Activated T-helper 1 cell treated with anti-CD3 and anti-CD28 coated beads, Interleukin-12 subunit alpha, Interleukin-12 subunit beta, Interleukin-2, Interleukin-4 antibody, amounts not matched to agents 30 ng/mL and 10 ng/mL and 1 ng/mL, durations not matched to agents 14 hours and 24 hours and 36 hours (primary cell): ENCODE measurements around the gene NPTX2. TPM values are rescaled to one million over a fixed set of nuclear protein-coding genes. Genes with fewer than 3 reads are reported as not detected.

Source experiments
- DNase-seq: peaks from one replicate; pipeline ENCODE4 v3.0.0; 2021; ENCODE audit warnings: low spot score
- H3K27ac Mint-ChIP-seq: one replicate; pipeline ENCODE4 v1.8.0; 2021; ENCODE audit warnings: mild to moderate bottlenecking, mixed read lengths
- H3K27me3 Mint-ChIP-seq: one replicate; pipeline ENCODE4 v1.8.0; 2022; ENCODE audit warnings: mild to moderate bottlenecking, moderate library complexity, mixed read lengths; ENCODE audit not compliant: insufficient read depth
- H3K36me3 Mint-ChIP-seq: one replicate; pipeline ENCODE4 v1.8.0; 2021; ENCODE audit warnings: low read depth, mixed read lengths
- H3K4me1 Mint-ChIP-seq: one replicate; pipeline ENCODE4 v1.8.0; 2021; ENCODE audit warnings: low read depth, mixed read lengths
- H3K4me3 Mint-ChIP-seq: one replicate; pipeline ENCODE4 v1.8.0; 2021; ENCODE audit warnings: mild to moderate bottlenecking, moderate library complexity, mixed read lengths
- H3K9me3 Mint-ChIP-seq: one replicate; pipeline ENCODE4 v1.8.0; 2021; ENCODE audit warnings: mixed read lengths
- intact Hi-C: fragments of 100-400 bp; cut with micrococcal nuclease; formaldehyde crosslinking; loops from one replicate; pipeline ENCODE4 v1.15.1; 2024
- total RNA-seq: library from RNA; stranded (reverse); gene quantifications from 2 replicates; pipeline ENCODE4 v1.2.3, GENCODE V29; 2022

Gene NPTX2
- total RNA-seq, 1 donor from 2014 or later = 0.08 TPM

- intact Hi-C loops = no loop called here
- Mint-ChIP-seq H3K4me1 (no peaks in the 10 kb centered on the region), H3K27ac (no peak overlapping the region), H3K27me3 (no peaks in the 10 kb centered on the region), H3K9me3 (peaks cover 5% of the 10 kb centered on the region), H3K36me3 (no peaks in the 10 kb centered on the region), H3K4me3 (no peak overlapping the region)
- no peak for DNase-seq
Observed at GRCh38 chr7:98647326-98647725, 30.2 kb downstream of the NPTX2 start.

GRCh38 chr7:98651760-98652159 is 34.7 kb downstream of the NPTX2 start:
- peaks cover 5% of the 10 kb centered on the region for H3K9me3 Mint-ChIP-seq
- H3K4me3 Mint-ChIP-seq = no peak overlapping the region
- H3K27me3 Mint-ChIP-seq = no peaks in the 10 kb centered on the region
- intact Hi-C loops = no loop called here
- no peaks in the 10 kb centered on the region for H3K4me1 Mint-ChIP-seq
- no peak for DNase-seq
- no peak overlapping the region for H3K27ac Mint-ChIP-seq
- H3K36me3 Mint-ChIP-seq = no peaks in the 10 kb centered on the region

- H3K27ac Mint-ChIP-seq = no peak overlapping the region
- no peaks in the 10 kb centered on the region for H3K4me1 Mint-ChIP-seq
- H3K27me3 Mint-ChIP-seq = no peaks in the 10 kb centered on the region
- H3K36me3 Mint-ChIP-seq = no peaks in the 10 kb centered on the region
- H3K9me3 Mint-ChIP-seq = peaks cover 5% of the 10 kb centered on the region
- H3K4me3 Mint-ChIP-seq = no peak overlapping the region
- intact Hi-C loops = no loop called here
- DNase-seq = no peak
Observed at GRCh38 chr7:98653601-98654310, 36.7 kb downstream of the NPTX2 start.

GRCh38 chr7:98654524-98655272 is 37.6 kb downstream of the NPTX2 start:
- Mint-ChIP-seq H3K4me1 (no peaks in the 10 kb centered on the region), H3K27me3 (no peaks in the 10 kb centered on the region), H3K27ac (no peak overlapping the region), H3K9me3 (peaks cover 5% of the 10 kb centered on the region), H3K4me3 (no peak overlapping the region), H3K36me3 (no peaks in the 10 kb centered on the region)
- intact Hi-C loops = no loop called here
- no peak for DNase-seq

GRCh38 chr7:98655611-98656010 is 38.5 kb downstream of the NPTX2 start:
- intact Hi-C loops = no loop called here
- Mint-ChIP-seq H3K4me1 (no peaks in the 10 kb centered on the region), H3K27me3 (no peaks in the 10 kb centered on the region), H3K9me3 (peaks cover 2% of the 10 kb centered on the region), H3K27ac (no peak overlapping the region), H3K36me3 (no peaks in the 10 kb centered on the region), H3K4me3 (no peak overlapping the region)
- no peak for DNase-seq

- intact Hi-C loops = no loop called here
- DNase-seq = no peak
- Mint-ChIP-seq H3K9me3 (no peaks in the 10 kb centered on the region), H3K4me1 (no peaks in the 10 kb centered on the region), H3K27me3 (no peaks in the 10 kb centered on the region), H3K4me3 (no peak overlapping the region), H3K27ac (no peak overlapping the region), H3K36me3 (no peaks in the 10 kb centered on the region)
Observed at GRCh38 chr7:98656899-98657298, 39.8 kb downstream of the NPTX2 start.

- H3K4me1 Mint-ChIP-seq = no peaks in the 10 kb centered on the region
- intact Hi-C loops = no loop called here
- no peak overlapping the region for H3K27ac Mint-ChIP-seq
- no peaks in the 10 kb centered on the region for H3K27me3 Mint-ChIP-seq
- no peak overlapping the region for H3K4me3 Mint-ChIP-seq
- H3K36me3 Mint-ChIP-seq = no peaks in the 10 kb centered on the region
- DNase-seq = no peak
- H3K9me3 Mint-ChIP-seq = no peaks in the 10 kb centered on the region
Observed at GRCh38 chr7:98657736-98658135, 40.7 kb downstream of the NPTX2 start.

- Mint-ChIP-seq H3K4me1 (no peaks in the 10 kb centered on the region), H3K27me3 (no peaks in the 10 kb centered on the region), H3K9me3 (peaks cover 6% of the 10 kb centered on the region), H3K4me3 (no peak overlapping the region), H3K36me3 (no peaks in the 10 kb centered on the region), H3K27ac (no peak overlapping the region)
- DNase-seq = no peak
- intact Hi-C loops = no loop called here
Observed at GRCh38 chr7:98659756-98660155, 42.7 kb downstream of the NPTX2 start.

- Mint-ChIP-seq H3K4me1 (no peaks in the 10 kb centered on the region), H3K9me3 (peaks cover 14% of the 10 kb centered on the region), H3K36me3 (no peaks in the 10 kb centered on the region), H3K27me3 (no peaks in the 10 kb centered on the region), H3K27ac (no peak overlapping the region), H3K4me3 (no peak overlapping the region)
- no peak for DNase-seq
- intact Hi-C loops = no loop called here
Observed at GRCh38 chr7:98661607-98662006, 44.5 kb downstream of the NPTX2 start.

- Mint-ChIP-seq H3K27ac (no peak overlapping the region), H3K4me1 (no peaks in the 10 kb centered on the region), H3K4me3 (no peak overlapping the region), H3K36me3 (no peaks in the 10 kb centered on the region), H3K9me3 (peaks cover 14% of the 10 kb centered on the region), H3K27me3 (no peaks in the 10 kb centered on the region)
- DNase-seq = no peak
- intact Hi-C loops = no loop called here
Observed at GRCh38 chr7:98662289-98662688, 45.2 kb downstream of the NPTX2 start.

- Mint-ChIP-seq H3K36me3 (no peaks in the 10 kb centered on the region), H3K4me1 (no peaks in the 10 kb centered on the region), H3K4me3 (no peak overlapping the region), H3K27me3 (no peaks in the 10 kb centered on the region), H3K27ac (no peak overlapping the region), H3K9me3 (peaks cover 14% of the 10 kb centered on the region)
- intact Hi-C loops = no loop called here
- no peak for DNase-seq
Observed at GRCh38 chr7:98664882-98665281, 47.8 kb downstream of the NPTX2 start.

- DNase-seq = no peak
- H3K9me3 Mint-ChIP-seq = peaks cover 27% of the 10 kb centered on the region
- no peaks in the 10 kb centered on the region for H3K27me3 Mint-ChIP-seq
- no peaks in the 10 kb centered on the region for H3K36me3 Mint-ChIP-seq
- no peaks in the 10 kb centered on the region for H3K4me1 Mint-ChIP-seq
- intact Hi-C loops = no loop called here
- no peak overlapping the region for H3K4me3 Mint-ChIP-seq
- H3K27ac Mint-ChIP-seq = no peak overlapping the region
Observed at GRCh38 chr7:98668255-98668654, 51.2 kb downstream of the NPTX2 start.

- Mint-ChIP-seq H3K9me3 (peaks cover 27% of the 10 kb centered on the region), H3K36me3 (no peaks in the 10 kb centered on the region), H3K27ac (no peak overlapping the region), H3K4me1 (no peaks in the 10 kb centered on the region), H3K4me3 (no peak overlapping the region), H3K27me3 (no peaks in the 10 kb centered on the region)
- intact Hi-C loops = no loop called here
- no peak for DNase-seq
Observed at GRCh38 chr7:98669329-98670000, 52.4 kb downstream of the NPTX2 start.
